Heart left ventricle (tissue), 13 donors: ENCODE results near the gene OLIG2.

Source experiments
- POLR2A ChIP-seq, 2 donors: fragments of 450-650 bp; IDR thresholded peaks; one replicate each; pipeline ENCODE4 v1.6.1; 2017; ENCODE audit warnings: antibody characterized with exemption in 2 of 2, mild to moderate bottlenecking in 2 of 2, moderate library complexity in 2 of 2
- TF ChIP-seq, protein P1 (sequence below), 12 donors: fragments of 200-600 bp; sonication (generic) in 4 of 12; IDR thresholded peaks; one replicate each; pipeline versions ENCODE4 v1.5.0 to v1.8.0; 2018 to 2022; ENCODE audit warnings: antibody characterized with exemption in 12 of 12, mild to moderate bottlenecking in 5 of 12
- donor health status: ischemic (EF 13 %, LVEDD 7.1; RV severe dilation, severe dysfunction).
- donor health status: DM: no; HTN: yes; CAD: no.
- donor health status: DM: no; HTN: no; CAD: no.
- donor health status: ischemic (EF 25% LVEDD 6.9; RV normal size, moderate dysfunction).
- donor health status: ischemic (EF 25% LVEDD 5.7; RV mildly dilated, moderate dysfunction).
- donor health status: ischemic (EF 35%, LVEDD 5.7; RV mildly dilated, moderate dysfunction).
- donor health status: nonischemic (EF 11% LVEDD 7.7; RV severe dilation, severe dysfunction).
- donor health status: DM: yes; HTN: yes; CAD: no.
- donor health status: PGD.
- donor health status: ischemic (EF 29% LVEDD 5.4; RV normal size, mild dysfunction).
- donor health status: nonischemic (EF 23%, LVEDD 6.1; RV moderate dilation, normal function).

- TF ChIP-seq, protein P1, sequence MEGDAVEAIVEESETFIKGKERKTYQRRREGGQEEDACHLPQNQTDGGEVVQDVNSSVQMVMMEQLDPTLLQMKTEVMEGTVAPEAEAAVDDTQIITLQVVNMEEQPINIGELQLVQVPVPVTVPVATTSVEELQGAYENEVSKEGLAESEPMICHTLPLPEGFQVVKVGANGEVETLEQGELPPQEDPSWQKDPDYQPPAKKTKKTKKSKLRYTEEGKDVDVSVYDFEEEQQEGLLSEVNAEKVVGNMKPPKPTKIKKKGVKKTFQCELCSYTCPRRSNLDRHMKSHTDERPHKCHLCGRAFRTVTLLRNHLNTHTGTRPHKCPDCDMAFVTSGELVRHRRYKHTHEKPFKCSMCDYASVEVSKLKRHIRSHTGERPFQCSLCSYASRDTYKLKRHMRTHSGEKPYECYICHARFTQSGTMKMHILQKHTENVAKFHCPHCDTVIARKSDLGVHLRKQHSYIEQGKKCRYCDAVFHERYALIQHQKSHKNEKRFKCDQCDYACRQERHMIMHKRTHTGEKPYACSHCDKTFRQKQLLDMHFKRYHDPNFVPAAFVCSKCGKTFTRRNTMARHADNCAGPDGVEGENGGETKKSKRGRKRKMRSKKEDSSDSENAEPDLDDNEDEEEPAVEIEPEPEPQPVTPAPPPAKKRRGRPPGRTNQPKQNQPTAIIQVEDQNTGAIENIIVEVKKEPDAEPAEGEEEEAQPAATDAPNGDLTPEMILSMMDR (IDR thresholded peaks at IDR 0.05) = no peak
- no peak for TF ChIP-seq POLR2A (IDR thresholded peaks at IDR 0.05)
Measured at GRCh38 chr21:33075128-33075527, 49.4 kb downstream of the OLIG2 start.
